ENCODE data around the gene KIF4B.
"Not testable (repeated sequence)": the region's sequence is repeated elsewhere in the genome, so short reads cannot be mapped to it uniquely, and the experiment has no call there.

KIF4B gene

GRCh38 chr5:154971501-154971900, 42.1 kb upstream of the KIF4B start:
- Histone ChIP-seq H3K27me3 (ENCODE audit: control insufficient read depth, low read length) (no peaks in the 10 kb centered on the region), H3K79me2 (ENCODE audit: control insufficient read depth, low read length) (no peaks in the 10 kb centered on the region), H3K27ac (ENCODE audit: low read depth, low read length) (no peak overlapping the region), H3F3A (ENCODE audit: control insufficient read depth, insufficient read depth) (no peaks in the 10 kb centered on the region; the same call in 1 of the 2 replicates), H4K20me1 (ENCODE audit: control insufficient read depth, insufficient read depth, low read depth, low read length) (no peaks in the 10 kb centered on the region), H3K9me2 (replicated peaks; ENCODE audit: control insufficient read depth, low read length) (no peaks in the 10 kb centered on the region), H3K36me3 (ENCODE audit: control insufficient read depth, low read length) (peaks cover 25% of the 10 kb centered on the region), H3K9me3 (ENCODE audit: control insufficient read depth, insufficient read depth, low read length) (no peaks in the 10 kb centered on the region; the same call in 1 of the 2 replicates), H3K4me3 (ENCODE audit: low read length) (no peak overlapping the region), H3K4me1 (ENCODE audit: control insufficient read depth, low read length) (peaks cover 9% of the 10 kb centered on the region), H3K4me2 (ENCODE audit: low read length) (no peak overlapping the region)
- TF ChIP-seq CTCF (IDR thresholded peaks at IDR 0.05; ENCODE audit: low read depth, low read length, poor library complexity, severe bottlenecking) (no peak), EZH2phosphoT487 (IDR thresholded peaks at IDR 0.05; ENCODE audit: borderline replicate concordance, low read length) (no peak)

- no peak for TF ChIP-seq EZH2phosphoT487 (IDR thresholded peaks at IDR 0.05; ENCODE audit: borderline replicate concordance, low read length)
- TF ChIP-seq CTCF (IDR thresholded peaks at IDR 0.05; ENCODE audit: low read depth, low read length, poor library complexity, severe bottlenecking): peak; percentile 54
- peaks cover 14% of the 10 kb centered on the region for H3K36me3 ChIP-seq (ENCODE audit: control insufficient read depth, low read length)
- no peaks in the 10 kb centered on the region for H3F3A ChIP-seq (ENCODE audit: control insufficient read depth, insufficient read depth)
- no peak overlapping the region for H3K27ac ChIP-seq (ENCODE audit: low read depth, low read length)
- H3K9me3 ChIP-seq (ENCODE audit: control insufficient read depth, insufficient read depth, low read length): no peaks in the 10 kb centered on the region; the same call in 1 of the 2 replicates
- H3K4me3 ChIP-seq (ENCODE audit: low read length): no peak overlapping the region
- peaks cover 8% of the 10 kb centered on the region for H3K4me1 ChIP-seq (ENCODE audit: control insufficient read depth, low read length)
- no peaks in the 10 kb centered on the region for H3K79me2 ChIP-seq (ENCODE audit: control insufficient read depth, low read length)
- no peaks in the 10 kb centered on the region for H4K20me1 ChIP-seq (ENCODE audit: control insufficient read depth, insufficient read depth, low read depth, low read length)
- H3K27me3 ChIP-seq (ENCODE audit: control insufficient read depth, low read length): no peaks in the 10 kb centered on the region
- H3K4me2 ChIP-seq (ENCODE audit: low read length): no peak overlapping the region
- no peaks in the 10 kb centered on the region for H3K9me2 ChIP-seq (replicated peaks; ENCODE audit: control insufficient read depth, low read length)
Measured at GRCh38 chr5:154972476-154973080, 41.0 kb upstream of the KIF4B start.

GRCh38 chr5:154976082-154976481, 37.5 kb upstream of the KIF4B start:
- H3K36me3 ChIP-seq (ENCODE audit: control insufficient read depth, low read length); H4K20me1 ChIP-seq (ENCODE audit: control insufficient read depth, insufficient read depth, low read depth, low read length); H3K27me3 ChIP-seq (ENCODE audit: control insufficient read depth, low read length); H3F3A ChIP-seq (ENCODE audit: control insufficient read depth, insufficient read depth); H3K9me2 ChIP-seq (replicated peaks; ENCODE audit: control insufficient read depth, low read length); H3K27ac ChIP-seq (ENCODE audit: low read depth, low read length); H3K4me3 ChIP-seq (ENCODE audit: low read length); H3K4me1 ChIP-seq (ENCODE audit: control insufficient read depth, low read length); H3K9me3 ChIP-seq (ENCODE audit: control insufficient read depth, insufficient read depth, low read length); H3K4me2 ChIP-seq (ENCODE audit: low read length); H3K79me2 ChIP-seq (ENCODE audit: control insufficient read depth, low read length): not testable (repeated sequence)

GRCh38 chr5:154977409-154977808, 36.1 kb upstream of the KIF4B start:
- no peak for TF ChIP-seq CTCF (IDR thresholded peaks at IDR 0.05; ENCODE audit: low read depth, low read length, poor library complexity, severe bottlenecking)
- no peak for TF ChIP-seq EZH2phosphoT487 (IDR thresholded peaks at IDR 0.05; ENCODE audit: borderline replicate concordance, low read length)

GRCh38 chr5:154978294-154978693, 35.3 kb upstream of the KIF4B start:
- not testable (repeated sequence) for H3K4me2 ChIP-seq (ENCODE audit: low read length); H3K27ac ChIP-seq (ENCODE audit: low read depth, low read length); H3K27me3 ChIP-seq (ENCODE audit: control insufficient read depth, low read length); H3K4me3 ChIP-seq (ENCODE audit: low read length); H3K4me1 ChIP-seq (ENCODE audit: control insufficient read depth, low read length); H3K9me2 ChIP-seq (replicated peaks; ENCODE audit: control insufficient read depth, low read length); H3F3A ChIP-seq (ENCODE audit: control insufficient read depth, insufficient read depth); H4K20me1 ChIP-seq (ENCODE audit: control insufficient read depth, insufficient read depth, low read depth, low read length); H3K36me3 ChIP-seq (ENCODE audit: control insufficient read depth, low read length); H3K79me2 ChIP-seq (ENCODE audit: control insufficient read depth, low read length); H3K9me3 ChIP-seq (ENCODE audit: control insufficient read depth, insufficient read depth, low read length)

More at GRCh38 chr5:154977409-154977808, 36.1 kb upstream of the KIF4B start:
- Histone ChIP-seq H3F3A (ENCODE audit: control insufficient read depth, insufficient read depth) (no peaks in the 10 kb centered on the region), H3K36me3 (ENCODE audit: control insufficient read depth, low read length) (no peaks in the 10 kb centered on the region), H4K20me1 (ENCODE audit: control insufficient read depth, insufficient read depth, low read depth, low read length) (no peaks in the 10 kb centered on the region), H3K27ac (ENCODE audit: low read depth, low read length) (no peak overlapping the region), H3K4me2 (ENCODE audit: low read length) (no peak overlapping the region), H3K9me2 (replicated peaks; ENCODE audit: control insufficient read depth, low read length) (no peaks in the 10 kb centered on the region), H3K4me1 (ENCODE audit: control insufficient read depth, low read length) (no peaks in the 10 kb centered on the region), H3K4me3 (ENCODE audit: low read length) (no peak overlapping the region), H3K9me3 (ENCODE audit: control insufficient read depth, insufficient read depth, low read length) (no peaks in the 10 kb centered on the region; the same call in 1 of the 2 replicates), H3K27me3 (ENCODE audit: control insufficient read depth, low read length) (no peaks in the 10 kb centered on the region), H3K79me2 (ENCODE audit: control insufficient read depth, low read length) (no peaks in the 10 kb centered on the region)
